HFF-Myc (cell line): Measurements from ENCODE around the gene ATRAID.

ENCODE experiments used
- DNase-seq: peaks from one replicate; pipeline ENCODE4 v3.0.0-alpha.2; 2011; ENCODE audit warnings: low read depth; ENCODE audit errors: extremely low read depth
- H3K4me3 ChIP-seq: replicated peaks from 2 replicates; pipeline ENCODE4 v1.5.1; 2011; ENCODE audit warnings: low read depth, mild to moderate bottlenecking, control low read depth, low read length
- TF ChIP-seq, protein P1 (sequence below): IDR thresholded peaks from 2 replicates; pipeline ENCODE4 v1.5.1; 2012; ENCODE audit warnings: mild to moderate bottlenecking, low read depth, low read length, control low read depth; ENCODE audit errors: missing control alignments

ATRAID gene

DNA sequence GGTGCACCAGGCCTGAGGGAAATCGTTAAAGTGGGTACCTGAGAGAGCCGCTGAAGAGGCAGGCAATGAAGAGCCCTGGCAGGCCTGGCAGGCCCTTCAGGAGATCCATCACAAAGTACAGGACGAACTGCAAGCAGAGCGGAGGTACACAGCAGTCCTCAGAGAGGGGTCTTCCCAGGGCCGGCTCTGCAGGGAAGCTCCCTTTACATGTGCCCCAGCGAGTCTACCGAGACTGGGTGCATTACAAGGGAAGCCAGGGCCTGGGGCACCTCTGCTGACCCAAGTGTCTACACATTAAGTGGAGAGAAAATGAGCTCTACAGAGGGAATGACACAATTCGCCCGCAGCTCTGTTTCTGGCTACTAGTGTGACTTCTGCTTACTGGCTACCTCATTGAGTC lies 8.1 kb upstream of the ATRAID start:
- no peak overlapping the region for H3K4me3 ChIP-seq
- TF ChIP-seq, protein P1, sequence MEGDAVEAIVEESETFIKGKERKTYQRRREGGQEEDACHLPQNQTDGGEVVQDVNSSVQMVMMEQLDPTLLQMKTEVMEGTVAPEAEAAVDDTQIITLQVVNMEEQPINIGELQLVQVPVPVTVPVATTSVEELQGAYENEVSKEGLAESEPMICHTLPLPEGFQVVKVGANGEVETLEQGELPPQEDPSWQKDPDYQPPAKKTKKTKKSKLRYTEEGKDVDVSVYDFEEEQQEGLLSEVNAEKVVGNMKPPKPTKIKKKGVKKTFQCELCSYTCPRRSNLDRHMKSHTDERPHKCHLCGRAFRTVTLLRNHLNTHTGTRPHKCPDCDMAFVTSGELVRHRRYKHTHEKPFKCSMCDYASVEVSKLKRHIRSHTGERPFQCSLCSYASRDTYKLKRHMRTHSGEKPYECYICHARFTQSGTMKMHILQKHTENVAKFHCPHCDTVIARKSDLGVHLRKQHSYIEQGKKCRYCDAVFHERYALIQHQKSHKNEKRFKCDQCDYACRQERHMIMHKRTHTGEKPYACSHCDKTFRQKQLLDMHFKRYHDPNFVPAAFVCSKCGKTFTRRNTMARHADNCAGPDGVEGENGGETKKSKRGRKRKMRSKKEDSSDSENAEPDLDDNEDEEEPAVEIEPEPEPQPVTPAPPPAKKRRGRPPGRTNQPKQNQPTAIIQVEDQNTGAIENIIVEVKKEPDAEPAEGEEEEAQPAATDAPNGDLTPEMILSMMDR = no peak
- DNase-seq = no peak

DNA sequence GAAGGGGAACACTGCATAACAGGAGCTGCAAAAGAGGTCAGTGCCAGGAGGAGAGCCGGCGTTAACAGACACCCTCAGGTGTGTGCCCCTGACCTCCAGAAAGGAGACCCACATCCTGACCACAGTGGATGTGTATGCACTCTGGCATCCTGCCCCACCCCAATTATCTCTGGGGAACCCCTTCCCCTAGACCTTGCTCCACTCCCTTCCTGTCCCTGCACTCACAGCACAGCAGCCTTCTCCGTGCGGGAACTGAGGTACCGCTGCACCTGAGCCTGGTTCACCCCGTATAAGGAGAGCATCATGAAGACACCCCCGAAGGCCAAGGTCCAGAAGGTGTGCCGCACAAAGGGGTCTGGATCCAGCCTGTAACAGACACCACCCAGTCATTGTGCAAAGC lies 7.3 kb upstream of the ATRAID start:
- TF ChIP-seq, protein P1 = no peak
- no peak overlapping the region for H3K4me3 ChIP-seq
- DNase-seq = no peak

DNA sequence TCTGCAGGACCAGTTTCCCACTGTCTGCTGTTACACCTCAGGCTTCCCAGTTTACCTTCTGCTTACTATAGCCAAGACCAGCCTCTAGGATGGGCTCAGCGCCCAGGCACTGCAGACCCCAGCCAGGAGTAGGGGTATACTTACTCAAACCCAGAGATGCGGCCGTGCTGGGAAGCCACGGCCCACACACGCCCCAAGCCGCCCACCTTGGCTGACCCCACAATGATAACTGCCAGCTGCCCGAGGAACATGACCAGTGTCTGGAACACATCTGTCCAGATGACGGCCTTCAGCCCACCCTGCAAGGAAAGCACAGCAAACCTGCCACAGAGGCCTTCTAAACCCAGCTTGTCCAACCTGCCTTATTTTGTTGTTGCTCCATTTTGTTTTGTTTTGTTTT lies 6.6 kb upstream of the ATRAID start:
- H3K4me3 ChIP-seq = no peak overlapping the region
- no peak for DNase-seq
- TF ChIP-seq, protein P1 = no peak

DNA sequence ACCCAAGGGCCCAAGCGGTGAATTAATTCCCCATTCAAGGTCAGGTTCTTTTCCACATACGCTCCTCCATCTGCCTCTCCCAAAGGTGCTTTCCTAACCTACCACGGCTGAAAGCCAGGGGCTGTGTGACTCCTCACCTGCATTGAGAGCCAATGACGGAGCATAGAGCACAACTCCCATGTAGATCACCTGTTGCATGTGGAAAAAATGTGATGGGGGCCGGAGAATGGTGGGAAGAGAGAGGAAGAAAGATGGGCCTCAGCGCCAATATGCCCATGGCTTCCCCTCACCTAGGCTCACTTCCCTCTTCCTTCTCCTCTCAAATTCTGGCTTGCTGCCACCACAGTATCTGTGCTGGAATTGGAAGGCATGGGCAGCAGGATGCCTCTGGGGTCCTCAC lies 5.5 kb upstream of the ATRAID start:
- no peak for DNase-seq
- H3K4me3 ChIP-seq = no peak overlapping the region
- TF ChIP-seq, protein P1 = no peak

DNA sequence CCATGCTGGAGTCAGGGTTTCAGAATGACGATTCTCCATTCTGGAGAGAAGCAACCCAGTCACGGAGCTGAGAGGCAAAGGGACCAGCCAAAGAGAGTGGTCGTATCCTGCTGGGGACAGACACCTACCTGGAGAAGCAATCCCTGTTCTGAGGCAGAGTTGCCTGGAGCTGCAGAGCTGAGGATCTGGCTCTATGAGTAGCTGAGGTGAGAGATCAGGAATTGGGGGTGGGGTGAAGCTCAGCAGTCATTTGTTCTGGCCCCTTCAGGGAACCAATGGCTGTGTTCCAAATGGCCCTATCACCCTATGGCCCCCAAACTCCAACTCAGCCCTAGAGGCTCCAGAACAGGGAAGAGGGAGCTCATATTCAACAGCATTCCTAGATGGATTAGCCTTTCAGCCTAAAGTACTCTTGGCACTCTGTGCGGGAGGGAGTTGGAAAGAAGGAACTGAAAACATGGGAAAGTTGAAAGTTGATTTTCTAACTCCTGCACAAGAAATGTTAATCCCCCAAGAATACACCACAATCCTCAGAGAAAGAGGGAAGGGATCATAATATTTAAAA lies 3.3 kb upstream of the ATRAID start:
- DNase-seq = no peak
- H3K4me3 ChIP-seq = 0 out of 2 replicates have a peak overlapping the region, but pooled peaks have one; percentile 2
- TF ChIP-seq, protein P1 = no peak

DNA sequence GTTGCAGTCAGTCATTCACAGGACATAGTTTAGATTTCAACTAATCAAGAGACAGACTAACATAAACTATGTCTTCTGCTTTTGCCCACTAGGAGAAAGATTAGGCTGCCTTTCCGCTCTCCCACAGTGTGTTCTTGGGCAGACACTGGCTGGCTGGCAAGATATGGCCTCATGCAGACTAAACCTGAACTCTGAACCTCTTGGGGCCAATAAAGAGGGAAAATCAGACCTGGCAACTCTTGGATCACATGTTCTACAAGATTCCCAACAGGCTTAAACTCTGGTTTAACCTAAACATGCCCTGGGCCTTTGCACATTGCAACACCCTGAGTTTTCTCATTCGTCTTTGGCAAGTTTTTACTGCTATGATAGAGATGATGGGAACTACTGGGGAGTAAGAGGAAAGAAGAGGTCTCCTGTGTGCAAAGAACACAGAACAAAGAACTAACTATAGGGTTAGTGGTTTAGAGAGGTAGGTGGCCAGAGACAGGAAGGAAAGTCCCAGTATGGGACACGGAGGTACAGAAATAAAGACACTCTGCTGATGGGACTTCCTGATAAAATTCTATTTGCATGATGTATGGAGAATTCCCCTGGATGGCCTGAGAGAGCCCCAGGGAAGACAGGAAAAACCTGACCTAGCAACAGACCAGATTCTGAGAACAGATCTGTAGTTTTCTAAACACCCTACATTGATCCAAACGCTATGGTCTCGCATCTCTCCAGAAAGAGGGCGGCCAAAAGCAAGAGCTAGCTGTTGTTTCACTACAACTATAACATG lies 2.0 kb upstream of the ATRAID start:
- no peak for DNase-seq
- peak overlapping the region; percentile 88 for H3K4me3 ChIP-seq
- TF ChIP-seq, protein P1 = no peak
